ENCODE data around the gene CACNB4.

DNA sequence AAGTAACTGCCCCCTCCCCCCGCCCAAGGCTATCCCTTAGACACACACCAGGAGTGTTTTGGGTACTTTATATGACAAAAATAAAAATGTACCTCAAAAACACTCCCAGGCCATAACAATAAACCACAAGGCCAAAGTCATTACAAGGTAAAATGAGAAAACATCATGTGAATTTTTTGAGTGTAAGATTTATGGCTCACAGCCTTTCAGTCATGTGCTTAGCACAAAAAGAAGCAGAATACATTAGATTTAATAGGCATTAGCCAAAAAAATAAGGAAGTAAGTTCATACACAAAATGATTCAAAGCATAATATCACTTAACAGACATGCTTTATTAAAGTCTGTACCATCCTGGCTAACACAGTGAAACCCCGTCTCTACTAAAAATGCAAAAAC lies 103.7 kb downstream of the CACNB4 start:
- TF ChIP-seq, protein P1, sequence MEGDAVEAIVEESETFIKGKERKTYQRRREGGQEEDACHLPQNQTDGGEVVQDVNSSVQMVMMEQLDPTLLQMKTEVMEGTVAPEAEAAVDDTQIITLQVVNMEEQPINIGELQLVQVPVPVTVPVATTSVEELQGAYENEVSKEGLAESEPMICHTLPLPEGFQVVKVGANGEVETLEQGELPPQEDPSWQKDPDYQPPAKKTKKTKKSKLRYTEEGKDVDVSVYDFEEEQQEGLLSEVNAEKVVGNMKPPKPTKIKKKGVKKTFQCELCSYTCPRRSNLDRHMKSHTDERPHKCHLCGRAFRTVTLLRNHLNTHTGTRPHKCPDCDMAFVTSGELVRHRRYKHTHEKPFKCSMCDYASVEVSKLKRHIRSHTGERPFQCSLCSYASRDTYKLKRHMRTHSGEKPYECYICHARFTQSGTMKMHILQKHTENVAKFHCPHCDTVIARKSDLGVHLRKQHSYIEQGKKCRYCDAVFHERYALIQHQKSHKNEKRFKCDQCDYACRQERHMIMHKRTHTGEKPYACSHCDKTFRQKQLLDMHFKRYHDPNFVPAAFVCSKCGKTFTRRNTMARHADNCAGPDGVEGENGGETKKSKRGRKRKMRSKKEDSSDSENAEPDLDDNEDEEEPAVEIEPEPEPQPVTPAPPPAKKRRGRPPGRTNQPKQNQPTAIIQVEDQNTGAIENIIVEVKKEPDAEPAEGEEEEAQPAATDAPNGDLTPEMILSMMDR (conservative IDR thresholded peaks at IDR 0.05; ENCODE audit: low read depth, low read length): no peak
- no peak for TF ChIP-seq EZH2 (IDR thresholded peaks at IDR 0.05; ENCODE audit: borderline replicate concordance, low read depth, low read length, poor library complexity, severe bottlenecking)

Measured in A673 (cell line).